Measurements from ENCODE around the gene PGM2L1. TPM values are rescaled to one million over a fixed set of nuclear protein-coding genes. Genes with fewer than 3 reads are reported as not detected.
"Not testable (repeated sequence)": the region's sequence is repeated elsewhere in the genome, so short reads cannot be mapped to it uniquely, and the experiment has no call there.

PGM2L1 gene
- total and polyA plus RNA-seq, 8 donors, result under 0.01 to 12.5 (median 2.5) TPM

- Histone ChIP-seq H3K27ac (peak overlapping the region in 1 of 5 donors; percentile 65), H3K9me3 (no peaks in the 10 kb centered on the region), H3K27me3 (peaks cover 0 to 9% (median 0%) of the 10 kb centered on the region in 3 donors), H3K36me3 (no peaks in the 10 kb centered on the region), H3K4me3 (no peak overlapping the region), H3K4me1 (peaks cover 0 to 16% (median 10%) of the 10 kb centered on the region in 4 donors)
- TF ChIP-seq POLR2AphosphoS5 (IDR thresholded peaks at IDR 0.05), result peak in 1 of 3 donors; percentile 22
- no peak for TF ChIP-seq CTCF (IDR thresholded peaks at IDR 0.05)
- TF ChIP-seq EP300 (IDR thresholded peaks at IDR 0.05), result no peak
- TF ChIP-seq POLR2A (IDR thresholded peaks at IDR 0.05), result no peak
- intact Hi-C loops (cut with DNase I; ENCODE audit: low total_unique reads), result no loop called here
- WGBS, 5 donors, result 43 to 76% (median 57%) methylated on average over 1 of the region's 1 CpG
- DNase-seq, result peak in 1 of 2 donors; percentile 41
Observed at GRCh38 chr11:74418509-74418895, 20.3 kb upstream of the PGM2L1 start.

- peak overlapping the region in 2 of 5 donors; percentile 40 to 65 for H3K27ac ChIP-seq
- peak in 1 of 2 donors; percentile 26 for DNase-seq
- intact Hi-C loops (cut with DNase I; ENCODE audit: low total_unique reads), result no loop called here
- H3K4me3 ChIP-seq, result no peak overlapping the region
- peaks cover 0 to 9% (median 0%) of the 10 kb centered on the region in 3 donors for H3K27me3 ChIP-seq
- TF ChIP-seq POLR2AphosphoS5 (IDR thresholded peaks at IDR 0.05) (no peak), EP300 (IDR thresholded peaks at IDR 0.05) (no peak), CTCF (IDR thresholded peaks at IDR 0.05) (no peak), POLR2A (IDR thresholded peaks at IDR 0.05) (no peak)
- 87 to 93% (median 90%) methylated on average over 4 of the region's 4 CpGs for WGBS, 5 donors
- H3K4me1 ChIP-seq, result peaks cover 0 to 16% (median 10%) of the 10 kb centered on the region in 4 donors
- H3K9me3 ChIP-seq, result no peaks in the 10 kb centered on the region
- no peaks in the 10 kb centered on the region for H3K36me3 ChIP-seq
Observed at GRCh38 chr11:74417860-74418508, 19.8 kb upstream of the PGM2L1 start.

GRCh38 chr11:74417379-74417804, 19.2 kb upstream of the PGM2L1 start:
- intact Hi-C loops (cut with DNase I; ENCODE audit: low total_unique reads), result no loop called here
- H3K27ac ChIP-seq, result peak overlapping the region in 2 of 5 donors; percentile 40 to 65
- H3K4me3 ChIP-seq, result no peak overlapping the region
- H3K27me3 ChIP-seq, result peaks cover 0 to 9% (median 0%) of the 10 kb centered on the region in 3 donors
- WGBS, 5 donors, result 7 to 26% (median 14%) methylated on average over 1 of the region's 1 CpG
- H3K9me3 ChIP-seq, result no peaks in the 10 kb centered on the region
- TF ChIP-seq CTCF (IDR thresholded peaks at IDR 0.05) (no peak), POLR2AphosphoS5 (IDR thresholded peaks at IDR 0.05) (no peak), EP300 (IDR thresholded peaks at IDR 0.05) (no peak), POLR2A (IDR thresholded peaks at IDR 0.05) (no peak)
- H3K36me3 ChIP-seq, result no peaks in the 10 kb centered on the region
- DNase-seq, result peak in 1 of 2 donors; percentile 72
- H3K4me1 ChIP-seq, result peaks cover 0 to 16% (median 10%) of the 10 kb centered on the region in 4 donors

GRCh38 chr11:74416974-74417373, 18.7 kb upstream of the PGM2L1 start:
- H3K27me3 ChIP-seq; intact Hi-C loops (cut with DNase I; ENCODE audit: low total_unique reads); H3K27ac ChIP-seq; H3K36me3 ChIP-seq; H3K4me3 ChIP-seq; DNase-seq; H3K9me3 ChIP-seq: not testable (repeated sequence)
- WGBS, 5 donors, result 33 to 54% (median 44%) methylated on average over 1 of the region's 1 CpG
- peaks cover 0 to 16% (median 10%) of the 10 kb centered on the region in 4 donors for H3K4me1 ChIP-seq

All from stomach (tissue), 9 donors.